ENCODE results near the gene CSF1. TPM values are rescaled to one million over a fixed set of nuclear protein-coding genes. Genes with fewer than 3 reads are reported as not detected.

Gene CSF1
- total RNA-seq, 1 donor from 2014 or later, result 15.2 TPM

GRCh38 chr1:109977657-109978378, 67.2 kb downstream of the CSF1 start:
- H3K36me3 Mint-ChIP-seq, result no peaks in the 10 kb centered on the region
- no peak for DNase-seq (ENCODE audit: extremely low spot score, unreplicated experiment)
- no peak overlapping the region for H3K27ac Mint-ChIP-seq
- no peak for TF ChIP-seq CTCF (conservative IDR thresholded peaks at IDR 0.05)
- no peaks in the 10 kb centered on the region for H3K27me3 Mint-ChIP-seq
- H3K9me3 Mint-ChIP-seq, result no peaks in the 10 kb centered on the region
- H3K4me1 Mint-ChIP-seq (ENCODE audit: unreplicated experiment), result peaks cover 15% of the 10 kb centered on the region
- no peak overlapping the region for H3K4me3 Mint-ChIP-seq

- no peak for DNase-seq (ENCODE audit: extremely low spot score, unreplicated experiment)
- Mint-ChIP-seq H3K36me3 (no peaks in the 10 kb centered on the region), H3K9me3 (no peaks in the 10 kb centered on the region), H3K27ac (no peak overlapping the region), H3K27me3 (no peaks in the 10 kb centered on the region), H3K4me1 (ENCODE audit: unreplicated experiment) (peaks cover 15% of the 10 kb centered on the region), H3K4me3 (no peak overlapping the region)
- TF ChIP-seq CTCF (conservative IDR thresholded peaks at IDR 0.05), result no peak
These were observed 68.3 kb downstream of the CSF1 start for GRCh38 chr1:109978761-109979488.

DNA sequence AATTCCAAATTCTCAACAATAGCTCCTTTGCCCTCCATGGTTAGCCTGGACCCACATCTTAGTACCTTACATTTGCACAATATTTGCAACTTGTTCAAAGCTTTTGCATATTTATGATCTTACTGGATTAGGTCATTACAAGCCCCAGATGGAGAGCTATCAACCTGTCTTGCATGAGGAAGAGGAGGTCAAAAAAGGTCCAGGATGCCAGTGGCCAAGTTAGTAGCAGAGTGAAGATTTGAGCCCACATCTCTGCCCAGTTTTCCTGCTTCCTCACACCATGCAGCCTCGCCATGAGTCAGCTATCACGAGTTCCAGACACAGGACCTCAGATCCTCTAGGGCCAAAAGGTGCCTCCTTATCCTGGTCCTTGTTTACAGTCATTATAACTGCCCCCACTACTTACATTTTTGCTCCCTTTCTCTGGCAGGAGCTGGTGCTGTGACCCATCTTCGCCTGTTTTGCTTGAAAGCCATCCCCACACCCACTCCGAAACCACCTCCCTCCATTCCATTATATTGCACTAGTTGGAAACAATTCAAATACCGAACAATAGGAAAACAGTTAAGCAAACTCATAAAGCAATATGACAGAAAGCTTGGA, 68.9 kb downstream of the CSF1 start:
- Mint-ChIP-seq H3K4me1 (ENCODE audit: unreplicated experiment) (peaks cover 15% of the 10 kb centered on the region), H3K27me3 (no peaks in the 10 kb centered on the region), H3K27ac (no peak overlapping the region), H3K4me3 (no peak overlapping the region), H3K36me3 (no peaks in the 10 kb centered on the region), H3K9me3 (no peaks in the 10 kb centered on the region)
- no peak for DNase-seq (ENCODE audit: extremely low spot score, unreplicated experiment)
- no peak for TF ChIP-seq CTCF (conservative IDR thresholded peaks at IDR 0.05)

Other genes starting within 250 kb of the CSF1 start
- 26.8 and 75.6 TPM in 2 replicates for gene GSTM2, start 242.8 kb upstream of the CSF1 start, total RNA-seq (ENCODE audit: low replicate concordance)
- 6.6 and 37.3 TPM in 2 replicates for gene GSTM1, start 223.0 kb upstream of the CSF1 start, total RNA-seq (ENCODE audit: low replicate concordance)
- 0.17 and 0.52 TPM in 2 replicates for gene GSTM5, start 198.6 kb upstream of the CSF1 start, total RNA-seq (ENCODE audit: low replicate concordance)
- gene GSTM3, start 169.8 kb upstream of the CSF1 start, total RNA-seq (ENCODE audit: low replicate concordance), result 32.9 and 78.4 TPM in 2 replicates
- 9.9 and 19.1 TPM in 2 replicates for gene EPS8L3, start 146.9 kb upstream of the CSF1 start, total RNA-seq (ENCODE audit: low replicate concordance)
- gene AHCYL1, start 73.9 kb downstream of the CSF1 start, total RNA-seq (ENCODE audit: low replicate concordance), result 87.1 and 88.1 TPM in 2 replicates
- gene STRIP1, start 123.8 kb downstream of the CSF1 start, total RNA-seq (ENCODE audit: low replicate concordance), result 46.7 and 69.2 TPM in 2 replicates
- 1.4 and 19.8 TPM in 2 replicates for gene ALX3, start 159.8 kb downstream of the CSF1 start, total RNA-seq (ENCODE audit: low replicate concordance)
- 1.0 TPM in 1 of 2 replicates, not detected in the other for gene UBL4B, start 201.6 kb downstream of the CSF1 start, total RNA-seq (ENCODE audit: low replicate concordance)
- 0.50 and 0.58 TPM in 2 replicates for gene SLC6A17, start 239.6 kb downstream of the CSF1 start, total RNA-seq (ENCODE audit: low replicate concordance)